22Rv1 (cell line): ENCODE results near the gene ZDBF2.

Experiments used
- CTCF ChIP-seq: fragments of 450-650 bp; IDR thresholded peaks from 2 replicates; pipeline ENCODE4 v1.5.1; 2017; ENCODE audit warnings: mild to moderate bottlenecking
- ZFX ChIP-seq: fragments of 450-650 bp; IDR thresholded peaks from 2 replicates; pipeline ENCODE4 v1.6.1; 2017; ENCODE audit warnings: antibody characterized with exemption, borderline replicate concordance

- no peak for TF ChIP-seq CTCF
- TF ChIP-seq ZFX, result no peak
Observed at GRCh38 chr2:206277503-206277902, 3.0 kb downstream of the ZDBF2 start.
